Loucy (cell line): ENCODE measurements around the gene NPBWR2.

ENCODE experiments used
- H2AFZ ChIP-seq: fragments of 200-600 bp; sonication (generic); 2 replicates; pipeline ENCODE4 v1.6.0; 2016; ENCODE audit warnings: antibody characterized with exemption, mild to moderate bottlenecking, low read length, moderate library complexity
- H3F3A ChIP-seq: fragments of 200-600 bp; 2 replicates; pipeline ENCODE4 v1.6.0; 2016; ENCODE audit warnings: antibody characterized with exemption, low read depth, mild to moderate bottlenecking
- H3K27me3 ChIP-seq: fragments of 200-600 bp; sonication (generic); 2 replicates; pipeline ENCODE4 v1.6.1; 2014; ENCODE audit warnings: low read length, mild to moderate bottlenecking; ENCODE audit not compliant: insufficient read depth, poor library complexity, severe bottlenecking
- H3K36me3 ChIP-seq: fragments of 200-600 bp; sonication (generic); 2 replicates; pipeline ENCODE4 v1.6.1; 2016; ENCODE audit warnings: low read length; ENCODE audit not compliant: insufficient read depth
- H3K4me1 ChIP-seq: fragments of 200-600 bp; sonication (generic); 2 replicates; pipeline ENCODE4 v1.5.1; 2014; ENCODE audit warnings: low read length, mild to moderate bottlenecking; ENCODE audit not compliant: insufficient read depth, poor library complexity, severe bottlenecking
- H3K4me2 ChIP-seq: fragments of 200-600 bp; sonication (generic); 2 replicates; pipeline ENCODE4 v1.6.0; 2014; ENCODE audit warnings: antibody characterized with exemption, low read length, low read depth, mild to moderate bottlenecking; ENCODE audit not compliant: poor library complexity, severe bottlenecking
- H3K4me3 ChIP-seq: fragments of 200-600 bp; sonication (generic); 2 replicates; pipeline ENCODE4 v1.5.1; 2014; ENCODE audit warnings: low read length, mild to moderate bottlenecking, mixed read lengths; ENCODE audit not compliant: poor library complexity, severe bottlenecking
- H3K79me2 ChIP-seq: fragments of 200-600 bp; sonication (generic); 2 replicates; pipeline ENCODE4 v1.6.1; 2014; ENCODE audit warnings: low read length; ENCODE audit not compliant: insufficient read depth
- H3K9ac ChIP-seq: fragments of 200-600 bp; sonication (generic); 2 replicates; pipeline ENCODE4 v1.6.0; 2014; ENCODE audit warnings: mild to moderate bottlenecking, low read depth, low read length, moderate library complexity; ENCODE audit not compliant: poor library complexity, severe bottlenecking
- H3K9me2 ChIP-seq: fragments of 200-600 bp; sonication (generic); replicated peaks from 2 replicates; pipeline ENCODE4 v1.6.1; 2016; ENCODE audit warnings: low read depth, low read length, mixed read lengths
- H3K9me3 ChIP-seq: fragments of 200-600 bp; sonication (generic); 2 replicates; pipeline ENCODE4 v1.6.1; 2014; ENCODE audit warnings: mild to moderate bottlenecking, antibody characterized with exemption, low read length, low read depth; ENCODE audit not compliant: insufficient read depth
- H4K20me1 ChIP-seq: fragments of 200-600 bp; sonication (generic); 2 replicates; pipeline ENCODE4 v1.6.0; 2014; ENCODE audit warnings: antibody characterized with exemption, low read length, mild to moderate bottlenecking; ENCODE audit not compliant: insufficient read depth, poor library complexity, severe bottlenecking
- EZH2phosphoT487 ChIP-seq: fragments of 200-600 bp; IDR thresholded peaks from 2 replicates; pipeline ENCODE4 v1.6.1; 2018; ENCODE audit warnings: antibody characterized with exemption, mild to moderate bottlenecking, moderate library complexity, borderline replicate concordance
- TF ChIP-seq, protein P1 (sequence below): fragments of 200-600 bp; sonication (generic); conservative IDR thresholded peaks from 2 replicates; pipeline ENCODE4 v1.5.1; 2014; ENCODE audit warnings: mild to moderate bottlenecking, antibody characterized with exemption, low read length

Gene NPBWR2

DNA sequence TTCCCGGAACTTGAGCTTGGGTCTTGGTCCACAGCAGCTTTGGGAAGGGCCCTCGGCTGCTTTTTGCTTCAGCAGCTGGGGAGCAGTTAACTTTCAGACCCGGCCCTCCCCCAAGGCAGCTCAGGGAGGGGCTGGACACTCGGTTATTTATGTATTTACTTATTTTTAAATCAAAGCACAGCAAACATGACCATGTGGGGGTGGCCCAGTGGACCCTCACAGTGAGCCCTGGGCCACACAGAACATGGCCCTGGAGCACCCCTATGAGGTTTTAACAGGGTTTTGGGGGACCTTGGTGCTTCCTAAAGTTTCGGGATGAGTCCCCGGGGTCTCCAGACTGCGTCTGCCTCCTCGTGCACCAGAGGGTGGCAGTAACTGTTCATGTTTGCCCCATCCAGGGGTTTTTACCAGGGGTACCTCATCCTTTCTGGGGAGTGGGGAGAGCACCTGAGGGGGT lies 26.6 kb upstream of the NPBWR2 start:
- H3K9me3 ChIP-seq: no peaks in the 10 kb centered on the region
- TF ChIP-seq, protein P1, sequence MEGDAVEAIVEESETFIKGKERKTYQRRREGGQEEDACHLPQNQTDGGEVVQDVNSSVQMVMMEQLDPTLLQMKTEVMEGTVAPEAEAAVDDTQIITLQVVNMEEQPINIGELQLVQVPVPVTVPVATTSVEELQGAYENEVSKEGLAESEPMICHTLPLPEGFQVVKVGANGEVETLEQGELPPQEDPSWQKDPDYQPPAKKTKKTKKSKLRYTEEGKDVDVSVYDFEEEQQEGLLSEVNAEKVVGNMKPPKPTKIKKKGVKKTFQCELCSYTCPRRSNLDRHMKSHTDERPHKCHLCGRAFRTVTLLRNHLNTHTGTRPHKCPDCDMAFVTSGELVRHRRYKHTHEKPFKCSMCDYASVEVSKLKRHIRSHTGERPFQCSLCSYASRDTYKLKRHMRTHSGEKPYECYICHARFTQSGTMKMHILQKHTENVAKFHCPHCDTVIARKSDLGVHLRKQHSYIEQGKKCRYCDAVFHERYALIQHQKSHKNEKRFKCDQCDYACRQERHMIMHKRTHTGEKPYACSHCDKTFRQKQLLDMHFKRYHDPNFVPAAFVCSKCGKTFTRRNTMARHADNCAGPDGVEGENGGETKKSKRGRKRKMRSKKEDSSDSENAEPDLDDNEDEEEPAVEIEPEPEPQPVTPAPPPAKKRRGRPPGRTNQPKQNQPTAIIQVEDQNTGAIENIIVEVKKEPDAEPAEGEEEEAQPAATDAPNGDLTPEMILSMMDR: peak; percentile 55
- no peak for TF ChIP-seq EZH2phosphoT487
- no peaks in the 10 kb centered on the region for H3K79me2 ChIP-seq
- H3K4me1 ChIP-seq: no peaks in the 10 kb centered on the region
- no peaks in the 10 kb centered on the region for H3F3A ChIP-seq
- H4K20me1 ChIP-seq: no peaks in the 10 kb centered on the region
- no peak overlapping the region for H2AFZ ChIP-seq
- H3K4me3 ChIP-seq: no peak overlapping the region
- no peaks in the 10 kb centered on the region for H3K27me3 ChIP-seq
- no peak overlapping the region for H3K4me2 ChIP-seq
- no peaks in the 10 kb centered on the region for H3K9me2 ChIP-seq
- H3K36me3 ChIP-seq: no peaks in the 10 kb centered on the region
- no peak overlapping the region for H3K9ac ChIP-seq

DNA sequence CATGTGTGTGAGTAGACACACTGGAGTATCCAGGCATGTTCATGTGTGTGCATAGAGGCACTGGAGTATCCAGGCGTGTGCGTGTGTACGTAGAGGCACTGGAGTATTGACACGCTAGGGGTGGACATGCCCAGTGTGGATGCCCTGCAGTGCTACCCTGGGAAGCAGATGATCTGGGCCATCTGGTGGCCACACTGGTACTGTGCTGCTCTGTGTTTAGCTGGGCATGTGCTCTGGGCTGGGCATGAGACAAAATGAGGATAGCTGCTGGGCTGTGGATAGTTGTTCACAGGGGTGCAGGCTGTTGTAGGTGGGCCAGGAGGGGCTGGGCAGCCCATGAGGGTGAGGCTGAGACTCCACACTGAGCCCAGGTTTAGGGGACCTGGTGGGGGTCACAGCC lies 24.0 kb upstream of the NPBWR2 start:
- TF ChIP-seq EZH2phosphoT487: no peak
- TF ChIP-seq, protein P1: peak; percentile 46
- Histone ChIP-seq H3K9ac (no peak overlapping the region), H3K27me3 (no peaks in the 10 kb centered on the region), H2AFZ (no peak overlapping the region), H3K9me2 (no peaks in the 10 kb centered on the region), H3K4me1 (no peaks in the 10 kb centered on the region), H3K9me3 (peaks cover 8% of the 10 kb centered on the region; the same call in 1 of the 2 replicates), H4K20me1 (no peaks in the 10 kb centered on the region), H3F3A (no peaks in the 10 kb centered on the region), H3K4me3 (no peak overlapping the region), H3K36me3 (no peaks in the 10 kb centered on the region), H3K79me2 (no peaks in the 10 kb centered on the region), H3K4me2 (no peak overlapping the region)

DNA sequence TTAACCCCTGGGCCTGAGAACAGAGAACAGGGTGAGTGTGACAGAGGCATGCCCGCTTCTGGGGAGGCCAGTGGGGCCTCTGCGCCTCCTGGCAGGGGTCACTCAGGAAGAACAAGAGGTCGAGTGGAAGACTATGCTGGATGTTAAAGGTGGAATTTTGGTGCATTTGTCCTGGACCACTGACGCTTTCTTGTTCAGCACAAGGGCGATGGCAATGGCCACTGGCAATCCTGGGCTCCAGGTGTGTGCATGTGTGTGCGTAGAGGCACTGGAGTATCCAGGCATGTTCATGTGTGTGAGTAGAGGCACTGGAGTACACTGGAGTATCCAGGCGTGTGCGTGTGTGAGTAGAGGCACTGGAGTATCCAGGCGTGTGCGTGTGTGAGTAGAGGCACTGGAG lies 23.5 kb upstream of the NPBWR2 start:
- no peaks in the 10 kb centered on the region for H3K79me2 ChIP-seq
- H3K4me2 ChIP-seq: no peak overlapping the region
- H3F3A ChIP-seq: no peaks in the 10 kb centered on the region
- no peaks in the 10 kb centered on the region for H3K27me3 ChIP-seq
- TF ChIP-seq, protein P1: no peak
- no peak for TF ChIP-seq EZH2phosphoT487
- no peak overlapping the region for H3K9ac ChIP-seq
- H3K36me3 ChIP-seq: no peaks in the 10 kb centered on the region
- H2AFZ ChIP-seq: no peak overlapping the region
- peaks cover 8% of the 10 kb centered on the region; the same call in 1 of the 2 replicates for H3K9me3 ChIP-seq
- H3K4me3 ChIP-seq: no peak overlapping the region
- H4K20me1 ChIP-seq: no peaks in the 10 kb centered on the region
- no peaks in the 10 kb centered on the region for H3K9me2 ChIP-seq
- no peaks in the 10 kb centered on the region for H3K4me1 ChIP-seq
